HepG2 (cell line): ENCODE measurements around the gene RHOBTB3. TPM values are rescaled to one million over a fixed set of nuclear protein-coding genes. Genes with fewer than 3 reads are reported as not detected.

ENCODE experiments used
- BRD4 ChIP-seq: sonication (generic); formaldehyde crosslinking; IDR thresholded peaks from 2 replicates; pipeline ENCODE4 v1.4.0; 2020; ENCODE audit warnings: missing genetic modification reagents
- CBFB ChIP-seq: sonication (generic); formaldehyde crosslinking; IDR thresholded peaks from 2 replicates; pipeline ENCODE4 v1.4.0; 2020; ENCODE audit warnings: missing genetic modification reagents
- ELF1 ChIP-seq: sonication (generic); formaldehyde crosslinking; IDR thresholded peaks from 2 replicates; pipeline ENCODE4 v1.4.0; 2020; ENCODE audit warnings: missing genetic modification reagents
- ELF3 ChIP-seq: IDR thresholded peaks from 2 replicates; pipeline ENCODE4 v1.6.1; 2016; ENCODE audit warnings: missing genetic modification reagents, missing compliant biosample characterization
- IRF2 ChIP-seq: IDR thresholded peaks from 2 replicates; pipeline ENCODE4 v1.6.1; 2018; ENCODE audit warnings: missing genetic modification reagents, missing compliant biosample characterization
- MXD1 ChIP-seq: sonication (generic); formaldehyde crosslinking; IDR thresholded peaks from 2 replicates; pipeline ENCODE4 v1.4.0; 2020; ENCODE audit warnings: mild to moderate bottlenecking, missing genetic modification reagents
- MXD4 ChIP-seq: IDR thresholded peaks from 2 replicates; pipeline ENCODE4 v1.6.1; 2016; ENCODE audit warnings: mild to moderate bottlenecking, missing biosample characterization, missing genetic modification reagents
- RFXAP ChIP-seq: sonication (generic); formaldehyde crosslinking; IDR thresholded peaks from 2 replicates; pipeline ENCODE4 v1.4.0; 2020; ENCODE audit warnings: missing genetic modification reagents, borderline replicate concordance
- SAP130 ChIP-seq: IDR thresholded peaks from 2 replicates; pipeline ENCODE4 v1.6.1; 2016; ENCODE audit warnings: low read depth
- SMAD3 ChIP-seq: sonication (generic); formaldehyde crosslinking; IDR thresholded peaks from 2 replicates; pipeline ENCODE4 v1.4.0; 2020; ENCODE audit warnings: missing genetic modification reagents
- SP5 ChIP-seq: IDR thresholded peaks from 2 replicates; pipeline ENCODE4 v1.6.1; 2016; ENCODE audit warnings: low read depth, borderline replicate concordance
- YEATS2 ChIP-seq: sonication (generic); formaldehyde crosslinking; IDR thresholded peaks from 2 replicates; pipeline ENCODE4 v1.4.0; 2020; ENCODE audit warnings: missing genetic modification reagents, borderline replicate concordance
- YY1 ChIP-seq: IDR thresholded peaks from 2 replicates; pipeline ENCODE4 v1.6.1; 2011; ENCODE audit warnings: low read length, low read depth, moderate library complexity, mild to moderate bottlenecking; ENCODE audit not compliant: insufficient read depth, insufficient replicate concordance
- ZBTB38 ChIP-seq: sonication (generic); formaldehyde crosslinking; IDR thresholded peaks from 2 replicates; pipeline ENCODE4 v1.5.1; 2020; ENCODE audit warnings: mild to moderate bottlenecking, missing genetic modification reagents
- ZKSCAN8 ChIP-seq: IDR thresholded peaks from 2 replicates; pipeline ENCODE4 v1.6.1; 2016; ENCODE audit warnings: borderline replicate concordance, missing genetic modification reagents, missing compliant biosample characterization
- ZMAT3 ChIP-seq: sonication (generic); formaldehyde crosslinking; conservative IDR thresholded peaks from 2 replicates; pipeline ENCODE4 v1.7.0; 2021; ENCODE audit warnings: missing genetic modification reagents
- ZMAT5 ChIP-seq: sonication (generic); formaldehyde crosslinking; IDR thresholded peaks from 2 replicates; pipeline ENCODE4 v1.5.0; 2020; ENCODE audit warnings: mild to moderate bottlenecking, low read depth, missing genetic modification reagents, borderline replicate concordance
- ZNF446 ChIP-seq: sonication (generic); formaldehyde crosslinking; IDR thresholded peaks from 2 replicates; pipeline ENCODE4 v1.5.0; 2020; ENCODE audit warnings: mild to moderate bottlenecking, missing genetic modification reagents
- ZNF670 ChIP-seq: sonication (generic); formaldehyde crosslinking; IDR thresholded peaks from 2 replicates; pipeline ENCODE4 v1.8.0; 2022; ENCODE audit warnings: mild to moderate bottlenecking, missing genetic modification reagents, borderline replicate concordance
- polyA plus RNA-seq, 8 experiments: library from polyadenylated mRNA; depleted of rRNA in 3 of 8; stranded (reverse) in 7 of 8; unstranded in 1 of 8; fragments of >200 nt; fragmentation: Illumina TruSeq in 4 of 8; extraction: Trizol in 4 of 8; gene quantifications; 2 replicates each; pipeline versions ENCODE4 v1.2.1 to v1.2.3, GENCODE V29; 2011 to 2016; ENCODE audit warnings: low read depth in 4 of 8, missing spikeins in 1 of 8, mixed read lengths in 1 of 8; ENCODE audit not compliant: insufficient read depth in 1 of 8
- total RNA-seq, 5 experiments: library from RNA; depleted of rRNA; stranded (reverse); fragments of >200 nt; fragmentation: Illumina TruSeq; extraction: Trizol; gene quantifications; 2 replicates each; pipeline ENCODE4 v1.2.3, GENCODE V29; 2016; ENCODE audit warnings: low read depth in 1 of 5
- TF ChIP-seq, protein P1 (sequence below): sonication (generic); formaldehyde crosslinking; IDR thresholded peaks from 2 replicates; pipeline ENCODE4 v1.4.0; 2020; ENCODE audit warnings: missing genetic modification reagents
- TF ChIP-seq, protein P2 (sequence below): sonication (generic); formaldehyde crosslinking; IDR thresholded peaks from 2 replicates; pipeline ENCODE4 v1.5.1; 2020; ENCODE audit warnings: mild to moderate bottlenecking, missing genetic modification reagents, borderline replicate concordance

The RHOBTB3 gene
- total and polyA plus RNA-seq, 2 of the 13 experiments (the other 11 are each of a cell fraction or from before 2014, with no cell fraction given), result 31.6 to 35.4 TPM

GRCh38 chr5:95842854-95843544, 111.9 kb downstream of the RHOBTB3 start (continued):
- TF ChIP-seq ZMAT3 (CRISPR knock-in tag) (0 out of 2 replicates have a peak, but pooled peaks have one; percentile 41), MXD1 (0 out of 2 replicates have a peak, but pooled peaks have one; percentile 21), ELF1 (CRISPR knock-in tag) (0 out of 2 replicates have a peak, but pooled peaks have one; percentile 22), ZBTB38 (peak; percentile 61; the same call in 1 of the 2 replicates), ZKSCAN8 (CRISPR knock-in tag) (0 out of 2 replicates have a peak, but pooled peaks have one; percentile 46), BRD4 (no peak), IRF2 (peak; percentile 60; the same call in 1 of the 2 replicates), ZNF446 (CRISPR knock-in tag) (no peak), SP5 (peak; percentile 87), ZNF670 (CRISPR knock-in tag) (0 out of 2 replicates have a peak, but pooled peaks have one; percentile 43), SMAD3 (peak; percentile 64; the same call in 1 of the 2 replicates), CBFB (peak; percentile 31; the same call in 1 of the 2 replicates), ELF3 (peak; percentile 77), YEATS2 (CRISPR knock-in tag) (peak; percentile 20; the same call in 1 of the 2 replicates), MXD4 (CRISPR knock-in tag) (no peak), RFXAP (CRISPR knock-in tag) (0 out of 2 replicates have a peak, but pooled peaks have one; percentile 54), ZMAT5 (CRISPR knock-in tag) (no peak), YY1 (peak; percentile 18), SAP130 (CRISPR knock-in tag) (peak; percentile 46; the same call in 1 of the 2 replicates)
- TF ChIP-seq, protein P1, sequence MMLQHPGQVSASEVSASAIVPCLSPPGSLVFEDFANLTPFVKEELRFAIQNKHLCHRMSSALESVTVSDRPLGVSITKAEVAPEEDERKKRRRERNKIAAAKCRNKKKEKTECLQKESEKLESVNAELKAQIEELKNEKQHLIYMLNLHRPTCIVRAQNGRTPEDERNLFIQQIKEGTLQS (CRISPR knock-in tag), result peak; percentile 49; the same call in 1 of the 2 replicates
- TF ChIP-seq, protein P2, sequence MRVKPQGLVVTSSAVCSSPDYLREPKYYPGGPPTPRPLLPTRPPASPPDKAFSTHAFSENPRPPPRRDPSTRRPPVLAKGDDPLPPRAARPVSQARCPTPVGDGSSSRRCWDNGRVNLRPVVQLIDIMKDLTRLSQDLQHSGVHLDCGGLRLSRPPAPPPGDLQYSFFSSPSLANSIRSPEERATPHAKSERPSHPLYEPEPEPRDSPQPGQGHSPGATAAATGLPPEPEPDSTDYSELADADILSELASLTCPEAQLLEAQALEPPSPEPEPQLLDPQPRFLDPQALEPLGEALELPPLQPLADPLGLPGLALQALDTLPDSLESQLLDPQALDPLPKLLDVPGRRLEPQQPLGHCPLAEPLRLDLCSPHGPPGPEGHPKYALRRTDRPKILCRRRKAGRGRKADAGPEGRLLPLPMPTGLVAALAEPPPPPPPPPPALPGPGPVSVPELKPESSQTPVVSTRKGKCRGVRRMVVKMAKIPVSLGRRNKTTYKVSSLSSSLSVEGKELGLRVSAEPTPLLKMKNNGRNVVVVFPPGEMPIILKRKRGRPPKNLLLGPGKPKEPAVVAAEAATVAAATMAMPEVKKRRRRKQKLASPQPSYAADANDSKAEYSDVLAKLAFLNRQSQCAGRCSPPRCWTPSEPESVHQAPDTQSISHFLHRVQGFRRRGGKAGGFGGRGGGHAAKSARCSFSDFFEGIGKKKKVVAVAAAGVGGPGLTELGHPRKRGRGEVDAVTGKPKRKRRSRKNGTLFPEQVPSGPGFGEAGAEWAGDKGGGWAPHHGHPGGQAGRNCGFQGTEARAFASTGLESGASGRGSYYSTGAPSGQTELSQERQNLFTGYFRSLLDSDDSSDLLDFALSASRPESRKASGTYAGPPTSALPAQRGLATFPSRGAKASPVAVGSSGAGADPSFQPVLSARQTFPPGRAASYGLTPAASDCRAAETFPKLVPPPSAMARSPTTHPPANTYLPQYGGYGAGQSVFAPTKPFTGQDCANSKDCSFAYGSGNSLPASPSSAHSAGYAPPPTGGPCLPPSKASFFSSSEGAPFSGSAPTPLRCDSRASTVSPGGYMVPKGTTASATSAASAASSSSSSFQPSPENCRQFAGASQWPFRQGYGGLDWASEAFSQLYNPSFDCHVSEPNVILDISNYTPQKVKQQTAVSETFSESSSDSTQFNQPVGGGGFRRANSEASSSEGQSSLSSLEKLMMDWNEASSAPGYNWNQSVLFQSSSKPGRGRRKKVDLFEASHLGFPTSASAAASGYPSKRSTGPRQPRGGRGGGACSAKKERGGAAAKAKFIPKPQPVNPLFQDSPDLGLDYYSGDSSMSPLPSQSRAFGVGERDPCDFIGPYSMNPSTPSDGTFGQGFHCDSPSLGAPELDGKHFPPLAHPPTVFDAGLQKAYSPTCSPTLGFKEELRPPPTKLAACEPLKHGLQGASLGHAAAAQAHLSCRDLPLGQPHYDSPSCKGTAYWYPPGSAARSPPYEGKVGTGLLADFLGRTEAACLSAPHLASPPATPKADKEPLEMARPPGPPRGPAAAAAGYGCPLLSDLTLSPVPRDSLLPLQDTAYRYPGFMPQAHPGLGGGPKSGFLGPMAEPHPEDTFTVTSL (CRISPR knock-in tag), result 0 out of 2 replicates have a peak, but pooled peaks have one; percentile 22
